Activated B cell treated with CpG ODN at 0.5 μM for 24 hours (primary cell): Measurements from ENCODE around the gene COX7A2L. TPM values are rescaled to one million over a fixed set of nuclear protein-coding genes. Genes with fewer than 3 reads are reported as not detected.

ENCODE experiments used
- ATAC-seq: fragments of 200-7000 bp; cut with Tn5 transposase; one replicate; pipeline ENCODE4 v1.10.0; 2021; ENCODE audit warnings: low read depth, mild to moderate bottlenecking, moderate library complexity
- CTCF ChIA-PET: fragments of 350-600 bp; sonication (Branson Sonifier 250); formaldehyde crosslinking; loops from one replicate; lab custom pipeline; 2021; ENCODE audit warnings: antibody characterized with exemption; lab: Charles Lee
- POLR2A ChIA-PET: fragments of 350-600 bp; sonication (Branson Sonifier 250); formaldehyde crosslinking; loops from one replicate; lab custom pipeline; 2021; ENCODE audit warnings: antibody characterized with exemption; lab: Charles Lee
- DNase-seq: peaks from one replicate; pipeline ENCODE4 v3.0.0; 2022
- H3K27ac Mint-ChIP-seq: one replicate; pipeline ENCODE4 v1.8.0; 2020; ENCODE audit warnings: mixed read lengths
- H3K27me3 Mint-ChIP-seq: one replicate; pipeline ENCODE4 v1.8.0; 2021; ENCODE audit warnings: mixed read lengths
- H3K36me3 Mint-ChIP-seq: one replicate; pipeline ENCODE4 v1.8.0; 2021; ENCODE audit warnings: low read depth, mixed read lengths
- H3K4me1 Mint-ChIP-seq: one replicate; pipeline ENCODE4 v1.8.0; 2021; ENCODE audit warnings: mixed read lengths
- H3K4me3 Mint-ChIP-seq: one replicate; pipeline ENCODE4 v1.8.0; 2020; ENCODE audit warnings: mild to moderate bottlenecking, mixed read lengths
- H3K9me3 Mint-ChIP-seq: one replicate; pipeline ENCODE4 v1.8.0; 2020; ENCODE audit warnings: mixed read lengths
- CTCF ChIP-seq: fragments of 200-600 bp; IDR thresholded peaks from one replicate; pipeline ENCODE4 v1.8.0; 2022; ENCODE audit warnings: antibody characterized with exemption, mild to moderate bottlenecking
- intact Hi-C: fragments of 100-400 bp; cut with micrococcal nuclease; formaldehyde crosslinking; loops from one replicate; pipeline ENCODE4 v1.15.1; 2024
- total RNA-seq: library from RNA; stranded (reverse); gene quantifications from 2 replicates; pipeline ENCODE4 v1.2.3, GENCODE V29; 2022

Gene COX7A2L
- total RNA-seq, 1 donor from 2014 or later, result 84.2 TPM

DNA sequence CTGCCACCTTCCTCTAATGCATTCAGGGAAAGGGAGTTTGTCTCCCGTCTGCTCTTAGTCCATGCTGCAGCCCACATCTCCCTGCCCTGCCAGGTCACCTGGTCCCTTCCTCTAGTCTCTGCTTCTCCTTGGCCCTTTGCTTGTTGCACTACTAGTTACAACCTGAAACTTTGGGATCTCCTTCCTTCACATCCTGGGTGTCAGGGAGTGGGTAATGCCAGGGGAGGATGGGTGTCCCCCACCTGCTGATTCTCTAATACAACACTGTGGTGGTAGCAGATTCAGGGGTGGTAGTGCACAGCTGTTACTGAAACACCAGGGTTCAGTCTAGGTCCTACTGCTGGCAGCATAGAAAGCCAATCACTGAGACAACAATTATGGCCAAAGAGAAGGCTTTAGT, 31.2 kb upstream of the COX7A2L start:
- intact Hi-C loops, result no loop called here

GRCh38 chr2:42390401-42390969, 29.5 kb upstream of the COX7A2L start:
- no peaks in the 10 kb centered on the region for H3K9me3 Mint-ChIP-seq
- H3K36me3 Mint-ChIP-seq, result no peaks in the 10 kb centered on the region
- no peak overlapping the region for H3K27ac Mint-ChIP-seq
- ATAC-seq (no peak), DNase-seq (no peak)
- H3K4me1 Mint-ChIP-seq, result no peaks in the 10 kb centered on the region
- ChIA-PET POLR2A (no interaction called here), CTCF (no interaction called here)
- peaks cover 4% of the 10 kb centered on the region for H3K27me3 Mint-ChIP-seq
- H3K4me3 Mint-ChIP-seq, result no peak overlapping the region
- TF ChIP-seq CTCF, result no peak
- intact Hi-C loops, result no loop called here

More for the DNA sequence above, 31.2 kb upstream of the COX7A2L start:
- H3K36me3 Mint-ChIP-seq, result no peaks in the 10 kb centered on the region
- DNase-seq (no peak), ATAC-seq (no peak)
- no peaks in the 10 kb centered on the region for H3K9me3 Mint-ChIP-seq
- ChIA-PET POLR2A (no interaction called here), CTCF (no interaction called here)
- no peaks in the 10 kb centered on the region for H3K4me1 Mint-ChIP-seq
- H3K4me3 Mint-ChIP-seq, result no peak overlapping the region
- peaks cover 4% of the 10 kb centered on the region for H3K27me3 Mint-ChIP-seq
- TF ChIP-seq CTCF, result no peak
- no peak overlapping the region for H3K27ac Mint-ChIP-seq

DNA sequence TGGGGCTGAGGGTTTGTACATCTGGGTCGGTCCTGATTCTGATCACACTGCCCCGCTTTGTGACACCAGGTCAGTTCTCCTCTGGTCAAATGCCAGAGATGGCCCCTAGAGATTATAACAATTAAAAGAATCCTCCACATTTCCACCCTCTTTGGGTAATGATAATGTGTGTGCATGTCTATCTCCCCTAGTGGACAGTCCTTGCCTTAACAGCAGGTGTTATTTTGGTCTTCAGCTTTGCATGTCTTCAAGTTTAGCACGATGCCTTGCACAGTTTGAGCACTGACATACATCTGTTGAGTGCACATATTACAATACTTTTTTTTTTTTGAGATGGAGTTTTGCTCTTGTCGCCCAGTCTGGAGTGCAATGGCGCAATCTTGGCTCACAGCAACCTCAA, 25.7 kb upstream of the COX7A2L start:
- DNase-seq, result no peak
- Mint-ChIP-seq H3K4me3 (no peak overlapping the region), H3K9me3 (no peaks in the 10 kb centered on the region), H3K27me3 (peaks cover 7% of the 10 kb centered on the region), H3K36me3 (no peaks in the 10 kb centered on the region), H3K4me1 (no peaks in the 10 kb centered on the region), H3K27ac (no peak overlapping the region)
- no peak for TF ChIP-seq CTCF
- CTCF ChIA-PET, result no interaction called here
- no peak for ATAC-seq
- POLR2A ChIA-PET, result interaction anchor here (0.7 kb wide), 1 partner anchor 79 kb away, joined by 10 read pairs; no protein-coding TSS in a partner anchor
- intact Hi-C loops, result no loop called here

- no peak for TF ChIP-seq CTCF
- H3K9me3 Mint-ChIP-seq, result no peaks in the 10 kb centered on the region
- CTCF ChIA-PET, result interaction anchor here (0.7 kb wide), 1 partner anchor 146 kb away, joined by 3 read pairs; no protein-coding TSS in a partner anchor
These were observed 24.2 kb upstream of the COX7A2L start for GRCh38 chr2:42385225-42385624.

GRCh38 chr2:42383855-42384530, 23.0 kb upstream of the COX7A2L start:
- DNase-seq, result no peak
- ChIA-PET CTCF (interaction anchor here (1.3 kb wide), 1 partner anchor 56 kb away, joined by 3 read pairs; no protein-coding TSS in a partner anchor), POLR2A (no interaction called here)
- no peak overlapping the region for H3K27ac Mint-ChIP-seq
- H3K4me3 Mint-ChIP-seq, result no peak overlapping the region
- ATAC-seq, result no peak
- no peaks in the 10 kb centered on the region for H3K9me3 Mint-ChIP-seq
- intact Hi-C loops, result no loop called here
- H3K27me3 Mint-ChIP-seq, result peaks cover 6% of the 10 kb centered on the region
- H3K4me1 Mint-ChIP-seq, result no peaks in the 10 kb centered on the region
- TF ChIP-seq CTCF, result no peak
- H3K36me3 Mint-ChIP-seq, result no peaks in the 10 kb centered on the region

More at GRCh38 chr2:42385225-42385624, 24.2 kb upstream of the COX7A2L start:
- intact Hi-C loops, result no loop called here
- H3K27me3 Mint-ChIP-seq, result peaks cover 6% of the 10 kb centered on the region
- POLR2A ChIA-PET, result no interaction called here
- no peaks in the 10 kb centered on the region for H3K36me3 Mint-ChIP-seq
- no peak for ATAC-seq
- H3K27ac Mint-ChIP-seq, result no peak overlapping the region
- H3K4me1 Mint-ChIP-seq, result no peaks in the 10 kb centered on the region
- H3K4me3 Mint-ChIP-seq, result no peak overlapping the region
- DNase-seq, result no peak
